ENCODE results near the gene SOS1. TPM values are rescaled to one million over a fixed set of nuclear protein-coding genes. Genes with fewer than 3 reads are reported as not detected.

Gene SOS1
- total RNA-seq, 4 donors from 2014 or later: 19.5 to 46.3 (median 33.3) TPM

- ATAC-seq (no peak), DNase-seq (no peak)
- intact Hi-C loops (cut with DNase I; ENCODE audit: low total_unique reads): no loop called here
- Histone ChIP-seq H3K36me3 (no peaks in the 10 kb centered on the region), H3K4me1 (no peaks in the 10 kb centered on the region), H3K27me3 (no peaks in the 10 kb centered on the region), H3K27ac (no peak overlapping the region), H3K4me3 (no peak overlapping the region), H3K9me3 (no peaks in the 10 kb centered on the region)
- TF ChIP-seq POLR2A (IDR thresholded peaks at IDR 0.05): no peak
- TF ChIP-seq, protein P1, sequence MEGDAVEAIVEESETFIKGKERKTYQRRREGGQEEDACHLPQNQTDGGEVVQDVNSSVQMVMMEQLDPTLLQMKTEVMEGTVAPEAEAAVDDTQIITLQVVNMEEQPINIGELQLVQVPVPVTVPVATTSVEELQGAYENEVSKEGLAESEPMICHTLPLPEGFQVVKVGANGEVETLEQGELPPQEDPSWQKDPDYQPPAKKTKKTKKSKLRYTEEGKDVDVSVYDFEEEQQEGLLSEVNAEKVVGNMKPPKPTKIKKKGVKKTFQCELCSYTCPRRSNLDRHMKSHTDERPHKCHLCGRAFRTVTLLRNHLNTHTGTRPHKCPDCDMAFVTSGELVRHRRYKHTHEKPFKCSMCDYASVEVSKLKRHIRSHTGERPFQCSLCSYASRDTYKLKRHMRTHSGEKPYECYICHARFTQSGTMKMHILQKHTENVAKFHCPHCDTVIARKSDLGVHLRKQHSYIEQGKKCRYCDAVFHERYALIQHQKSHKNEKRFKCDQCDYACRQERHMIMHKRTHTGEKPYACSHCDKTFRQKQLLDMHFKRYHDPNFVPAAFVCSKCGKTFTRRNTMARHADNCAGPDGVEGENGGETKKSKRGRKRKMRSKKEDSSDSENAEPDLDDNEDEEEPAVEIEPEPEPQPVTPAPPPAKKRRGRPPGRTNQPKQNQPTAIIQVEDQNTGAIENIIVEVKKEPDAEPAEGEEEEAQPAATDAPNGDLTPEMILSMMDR (IDR thresholded peaks at IDR 0.05 in 4 of 5, conservative IDR thresholded peaks at IDR 0.05 in 1 of 5): no peak
- in situ Hi-C loops (cut with MboI; ENCODE audit: low sequenced_read_pairs in 4 of 4): no loop called here
These were observed 32.5 kb upstream of the SOS1 start for GRCh38 chr2:39153312-39153711.

DNA sequence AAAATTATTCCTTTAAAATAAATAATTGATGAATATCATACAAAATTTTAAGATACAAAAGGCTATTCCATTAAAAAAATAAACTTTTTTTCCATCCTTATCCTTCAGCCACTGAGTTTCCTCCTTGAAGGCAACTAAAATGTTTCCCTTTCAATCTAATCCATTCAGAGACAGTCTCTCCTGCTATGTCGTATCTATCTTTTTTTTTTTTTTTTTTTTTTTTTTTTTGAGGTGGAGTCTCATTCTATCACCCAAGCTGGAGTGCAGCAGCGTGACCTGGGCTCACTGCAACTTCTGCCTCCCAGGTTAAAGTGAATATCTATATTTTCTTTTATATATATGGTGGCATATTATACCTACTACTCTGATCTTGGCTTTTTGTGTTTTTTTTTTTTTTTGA lies 31.7 kb upstream of the SOS1 start:
- DNase-seq: no peak
- no peak overlapping the region for H3K4me3 ChIP-seq
- in situ Hi-C loops (cut with MboI; ENCODE audit: low sequenced_read_pairs in 4 of 4): no loop called here
- no peak overlapping the region for H3K27ac ChIP-seq
- intact Hi-C loops (cut with DNase I; ENCODE audit: low total_unique reads): no loop called here
- no peaks in the 10 kb centered on the region for H3K36me3 ChIP-seq
- TF ChIP-seq POLR2A (IDR thresholded peaks at IDR 0.05): no peak
- no peaks in the 10 kb centered on the region for H3K27me3 ChIP-seq
- H3K9me3 ChIP-seq: no peaks in the 10 kb centered on the region
- no peaks in the 10 kb centered on the region for H3K4me1 ChIP-seq
- ATAC-seq: no peak

- H3K27me3 ChIP-seq: no peaks in the 10 kb centered on the region
- H3K4me1 ChIP-seq: peaks cover 0 to 4% of the 10 kb centered on the region in 2 donors
- peak overlapping the region in 1 of 4 donors; percentile 2 for H3K27ac ChIP-seq
- H3K4me3 ChIP-seq: no peak overlapping the region
- no peak for ATAC-seq
- no peak for DNase-seq
- intact Hi-C loops (cut with DNase I; ENCODE audit: low total_unique reads) (no loop called here), in situ Hi-C loops (cut with MboI; ENCODE audit: low sequenced_read_pairs in 4 of 4) (no loop called here)
- TF ChIP-seq POLR2A (IDR thresholded peaks at IDR 0.05): no peak
- TF ChIP-seq, protein P1 (IDR thresholded peaks at IDR 0.05 in 4 of 5, conservative IDR thresholded peaks at IDR 0.05 in 1 of 5): no peak
- no peaks in the 10 kb centered on the region for H3K36me3 ChIP-seq
- H3K9me3 ChIP-seq: no peaks in the 10 kb centered on the region
These were observed 30.1 kb upstream of the SOS1 start for GRCh38 chr2:39150890-39151497.

- no peaks in the 10 kb centered on the region for H3K36me3 ChIP-seq
- intact Hi-C loops (cut with DNase I; ENCODE audit: low total_unique reads): no loop called here
- H3K4me1 ChIP-seq: peaks cover 0 to 4% of the 10 kb centered on the region in 2 donors
- no peak overlapping the region for H3K4me3 ChIP-seq
- TF ChIP-seq, protein P1 (IDR thresholded peaks at IDR 0.05 in 4 of 5, conservative IDR thresholded peaks at IDR 0.05 in 1 of 5): no peak
- TF ChIP-seq POLR2A (IDR thresholded peaks at IDR 0.05): no peak
- no peaks in the 10 kb centered on the region for H3K9me3 ChIP-seq
- DNase-seq (no peak), ATAC-seq (no peak)
- H3K27ac ChIP-seq: no peak overlapping the region
- no peaks in the 10 kb centered on the region for H3K27me3 ChIP-seq
- in situ Hi-C loops (cut with MboI; ENCODE audit: low sequenced_read_pairs in 4 of 4): no loop called here
These were observed 29.3 kb upstream of the SOS1 start for GRCh38 chr2:39150102-39150562.

DNA sequence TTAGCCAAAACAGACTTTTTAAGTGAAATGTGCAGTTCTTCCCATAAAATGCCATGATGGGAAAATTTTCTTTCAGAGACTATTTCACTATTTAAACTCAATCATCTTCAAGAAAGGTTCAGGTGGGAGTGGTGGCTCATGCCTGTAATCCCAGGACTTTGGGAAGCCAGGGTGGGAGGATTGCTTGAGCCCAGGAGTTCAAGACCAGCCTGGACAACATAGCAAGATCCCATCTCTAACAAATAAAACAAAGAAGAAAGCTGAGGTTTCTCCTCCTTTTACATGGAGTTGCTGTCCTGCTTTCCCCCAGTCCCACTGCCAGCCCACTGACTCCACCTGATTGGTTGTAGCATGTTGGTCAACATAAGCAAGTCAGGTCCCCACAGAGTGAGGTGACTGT lies 25.8 kb upstream of the SOS1 start:
- Histone ChIP-seq H3K9me3 (no peaks in the 10 kb centered on the region), H3K4me3 (no peak overlapping the region), H3K27ac (peak overlapping the region; percentile 0 to 73 (median 48)), H3K36me3 (no peaks in the 10 kb centered on the region), H3K4me1 (peaks cover 7 to 16% of the 10 kb centered on the region in 2 donors), H3K27me3 (no peaks in the 10 kb centered on the region)
- no peak for ATAC-seq
- no peak for TF ChIP-seq POLR2A (IDR thresholded peaks at IDR 0.05)
- TF ChIP-seq, protein P1 (IDR thresholded peaks at IDR 0.05 in 4 of 5, conservative IDR thresholded peaks at IDR 0.05 in 1 of 5): no peak
- no peak for DNase-seq
- intact Hi-C loops (cut with DNase I; ENCODE audit: low total_unique reads) (no loop called here), in situ Hi-C loops (cut with MboI; ENCODE audit: low sequenced_read_pairs in 4 of 4) (no loop called here)

All from gastrocnemius medialis (tissue), 4 donors.